Caki2 (cell line): Measurements from ENCODE around the gene FFAR2. TPM values are rescaled to one million over a fixed set of nuclear protein-coding genes. Genes with fewer than 3 reads are reported as not detected.
"Not testable (repeated sequence)": the region's sequence is repeated elsewhere in the genome, so short reads cannot be mapped to it uniquely, and the experiment has no call there.

Source experiments
- DNase-seq: peaks from one replicate; pipeline ENCODE4 v3.0.0-alpha.2; 2015; ENCODE audit warnings: low read depth
- in situ Hi-C: cut with HindIII; loops from 2 replicates; pipeline ENCODE4 v1.10.0; 2016; ENCODE audit warnings: low sequenced_read_pairs, low pct_unique_long_range_greater_than_20kb, mixed read lengths
- total RNA-seq: library from RNA; depleted of rRNA; stranded (reverse); fragments of >200 nt; shearing (Covaris generic); gene quantifications from 2 replicates; pipeline ENCODE4 v1.2.3, GENCODE V29; 2014; ENCODE audit warnings: low replicate concordance

Gene FFAR2
- total RNA-seq, 1 experiment from 2014 or later = not detected

GRCh38 chr19:35442091-35442490 lies 6.0 kb upstream of the FFAR2 start:
- DNase-seq = no peak
- in situ Hi-C loops = no loop called here

- in situ Hi-C loops = no loop called here
- DNase-seq = no peak
These were observed 3.3 kb upstream of the FFAR2 start for GRCh38 chr19:35444735-35445134.

- DNase-seq = no peak
- in situ Hi-C loops = no loop called here
These were observed 2.0 kb upstream of the FFAR2 start for GRCh38 chr19:35445826-35446593.

- in situ Hi-C loops = no loop called here
- DNase-seq = no peak
These were observed 1.4 kb downstream of the FFAR2 start for GRCh38 chr19:35449359-35450043.

- DNase-seq = no peak
- in situ Hi-C loops = no loop called here
These were observed 3.5 kb downstream of the FFAR2 start for GRCh38 chr19:35451338-35452096.

GRCh38 chr19:35454663-35455062 lies 6.6 kb downstream of the FFAR2 start:
- in situ Hi-C loops = no loop called here
- no peak for DNase-seq

GRCh38 chr19:35455616-35456201 lies 7.7 kb downstream of the FFAR2 start:
- in situ Hi-C loops = no loop called here

GRCh38 chr19:35457173-35457572 lies 9.1 kb downstream of the FFAR2 start:
- no peak for DNase-seq
- in situ Hi-C loops = no loop called here

More at GRCh38 chr19:35455616-35456201, 7.7 kb downstream of the FFAR2 start:
- no peak for DNase-seq

- DNase-seq = no peak
- in situ Hi-C loops = no loop called here
These were observed 10.1 kb downstream of the FFAR2 start for GRCh38 chr19:35458192-35458591.

GRCh38 chr19:35458731-35459391 lies 10.8 kb downstream of the FFAR2 start:
- no peak for DNase-seq
- in situ Hi-C loops = no loop called here

- in situ Hi-C loops = no loop called here
- no peak for DNase-seq
These were observed 11.5 kb downstream of the FFAR2 start for GRCh38 chr19:35459414-35460082.

- no peak for DNase-seq
- in situ Hi-C loops = no loop called here
These were observed 12.6 kb downstream of the FFAR2 start for GRCh38 chr19:35460608-35461007.

- in situ Hi-C loops = no loop called here
These were observed 13.0 kb downstream of the FFAR2 start for GRCh38 chr19:35461060-35461459.

GRCh38 chr19:35461788-35462187 lies 13.7 kb downstream of the FFAR2 start:
- DNase-seq, in situ Hi-C loops: not testable (repeated sequence)

More at GRCh38 chr19:35461060-35461459, 13.0 kb downstream of the FFAR2 start:
- no peak for DNase-seq

GRCh38 chr19:35462476-35462953 lies 14.5 kb downstream of the FFAR2 start:
- no peak for DNase-seq
- in situ Hi-C loops = no loop called here

- in situ Hi-C loops, DNase-seq: not testable (repeated sequence)
These were observed 14.9 kb downstream of the FFAR2 start for GRCh38 chr19:35462956-35463355.

- DNase-seq = no peak
- in situ Hi-C loops = no loop called here
These were observed 18.2 kb downstream of the FFAR2 start for GRCh38 chr19:35466259-35466658.
